NCI-H1694 treated with DMSO at 0.1 percent for 48 hours (cell line): ENCODE measurements around the gene PADI2.

Source experiments
- DNase-seq: peaks from one replicate; lab custom pipeline; 2025; lab: John Stamatoyannopoulos, UW

PADI2 gene

GRCh38 chr1:17119076-17119772 is at the start of gene PADI2:
TSS of gene PADI2 (minus strand) at chr1:17119451. CDS start at chr1:17119371, 80 bp downstream.
- no peak for DNase-seq

DNA sequence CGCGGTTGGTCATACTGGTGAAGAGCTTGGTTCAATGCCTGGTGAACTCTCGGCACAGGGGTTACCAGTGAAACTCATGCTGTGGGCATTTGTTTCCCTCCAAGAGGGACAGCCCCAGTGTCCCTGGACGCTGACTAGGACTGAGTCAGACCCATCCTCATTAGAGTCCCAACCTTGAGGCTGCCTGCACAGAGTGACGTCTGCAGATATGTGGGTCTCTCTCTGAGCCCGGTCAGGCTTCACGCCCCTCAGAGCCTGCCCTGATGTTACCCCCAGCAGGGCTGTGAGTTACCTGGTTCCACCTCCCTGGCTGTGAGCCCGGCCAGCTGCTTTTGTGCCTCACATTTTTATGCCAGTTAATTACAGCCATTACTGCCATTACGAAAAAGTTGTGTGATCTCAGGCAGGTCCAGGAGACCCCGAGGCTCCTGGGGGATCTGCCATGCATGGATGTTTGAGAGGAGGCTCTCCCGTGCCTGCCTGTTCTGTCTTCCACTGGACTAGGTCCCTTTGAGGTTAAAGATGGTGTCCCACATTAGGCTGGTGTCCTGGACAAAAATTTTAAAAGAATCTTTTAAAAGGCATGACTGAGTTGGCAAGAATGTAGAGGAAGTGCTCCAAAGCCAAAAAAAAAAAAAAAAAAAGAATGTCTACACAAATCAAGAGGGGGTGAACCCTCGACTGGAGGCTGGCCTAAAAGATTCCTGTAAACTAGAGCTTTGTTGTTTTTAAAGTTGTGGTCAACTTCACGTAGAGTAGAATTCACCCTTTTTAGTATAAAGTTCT is 49.0 kb upstream of the PADI2 start:
- no peak for DNase-seq

DNA sequence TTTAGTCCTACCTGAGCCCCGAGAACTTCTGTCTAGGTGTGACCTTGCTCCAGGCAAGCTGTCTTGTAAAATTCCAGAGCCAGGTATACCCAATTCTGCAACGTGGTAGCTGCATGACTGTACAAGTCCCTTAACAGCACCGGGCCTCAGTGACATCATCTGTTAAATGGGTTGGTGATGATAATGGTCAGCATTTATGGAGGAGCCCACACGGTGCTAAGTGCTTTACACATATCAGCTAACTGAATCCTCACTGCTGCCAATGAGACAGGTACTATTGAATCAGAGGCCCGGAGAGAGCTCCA is 48.5 kb upstream of the PADI2 start:
- DNase-seq = no peak

GRCh38 chr1:17167041-17167785 is 48.0 kb upstream of the PADI2 start:
- DNase-seq = no peak

- no peak for DNase-seq
Observed at GRCh38 chr1:17165823-17166222, 46.6 kb upstream of the PADI2 start.

- DNase-seq = no peak
Observed at GRCh38 chr1:17163789-17164666, 44.8 kb upstream of the PADI2 start.

DNA sequence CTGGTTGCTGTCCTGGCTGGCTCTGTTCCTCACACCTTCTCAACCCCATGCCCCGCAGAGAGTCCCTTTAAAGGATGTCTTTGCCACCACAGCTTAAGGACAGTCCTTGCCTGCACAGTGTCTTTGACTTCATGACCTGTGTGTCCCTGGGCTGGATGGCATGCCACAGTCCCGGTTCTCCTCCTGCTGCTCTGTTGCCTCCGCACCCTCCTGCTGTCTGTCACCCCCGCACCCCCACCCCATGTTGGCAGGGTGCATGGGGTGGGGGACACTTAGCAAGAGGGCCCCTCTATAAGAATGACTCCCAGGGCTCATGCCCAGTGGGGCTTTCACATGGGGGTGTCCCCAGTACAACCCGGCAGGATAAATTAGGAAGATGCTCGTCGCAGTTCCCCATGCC is 44.1 kb upstream of the PADI2 start:
- no peak for DNase-seq

- no peak for DNase-seq
Observed at GRCh38 chr1:17162941-17163340, 43.7 kb upstream of the PADI2 start.

GRCh38 chr1:17161926-17162800 is 42.9 kb upstream of the PADI2 start:
- DNase-seq = no peak

DNA sequence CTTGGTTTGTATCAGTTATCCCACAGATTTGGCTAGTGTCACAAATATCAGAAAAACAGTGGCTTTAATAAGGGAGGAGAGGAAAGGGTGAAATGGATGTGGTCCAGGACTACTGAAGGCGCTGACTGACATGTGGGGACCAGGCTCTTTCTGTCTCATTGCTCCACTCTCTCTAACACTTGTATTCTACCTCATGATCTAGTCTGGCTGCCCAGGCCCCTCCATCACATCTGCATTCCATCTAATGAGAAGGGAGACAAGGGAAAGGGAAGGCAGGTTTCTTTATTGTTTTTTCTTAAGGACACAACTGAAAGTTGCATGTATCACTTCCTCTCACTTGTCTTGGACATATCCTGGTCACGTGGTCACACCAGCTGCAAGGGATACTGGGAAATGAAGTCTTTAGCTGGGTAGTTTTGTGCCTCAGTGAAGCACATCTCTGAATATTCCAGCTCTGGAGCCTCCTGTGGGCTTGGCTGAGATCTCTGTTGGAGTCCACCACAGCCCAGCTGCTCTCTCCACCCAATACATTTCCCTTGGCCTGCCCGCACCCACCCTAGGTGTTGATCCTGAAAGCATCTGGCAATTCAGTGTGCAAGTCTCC is 42.0 kb upstream of the PADI2 start:
- DNase-seq = no peak

DNA sequence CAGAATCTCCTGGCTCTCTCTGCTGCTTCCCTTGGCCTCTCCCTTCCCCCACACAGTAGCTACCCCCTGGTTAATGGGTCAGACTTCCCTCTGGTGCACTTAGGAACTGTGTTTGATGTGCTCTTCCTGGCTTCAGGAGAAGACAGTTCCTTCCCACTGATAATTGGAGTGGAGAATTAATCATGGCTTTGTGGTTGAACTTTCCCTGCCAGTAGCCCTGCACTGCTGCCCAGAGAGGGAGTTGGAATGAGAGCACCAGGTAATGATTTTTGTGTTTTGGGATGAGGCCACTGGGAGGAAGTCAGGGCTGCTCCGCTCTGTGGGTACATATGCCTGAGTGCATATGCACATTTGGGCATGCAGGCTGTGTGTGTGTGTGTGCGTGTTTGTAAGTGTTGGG is 39.7 kb upstream of the PADI2 start:
- DNase-seq = no peak

DNA sequence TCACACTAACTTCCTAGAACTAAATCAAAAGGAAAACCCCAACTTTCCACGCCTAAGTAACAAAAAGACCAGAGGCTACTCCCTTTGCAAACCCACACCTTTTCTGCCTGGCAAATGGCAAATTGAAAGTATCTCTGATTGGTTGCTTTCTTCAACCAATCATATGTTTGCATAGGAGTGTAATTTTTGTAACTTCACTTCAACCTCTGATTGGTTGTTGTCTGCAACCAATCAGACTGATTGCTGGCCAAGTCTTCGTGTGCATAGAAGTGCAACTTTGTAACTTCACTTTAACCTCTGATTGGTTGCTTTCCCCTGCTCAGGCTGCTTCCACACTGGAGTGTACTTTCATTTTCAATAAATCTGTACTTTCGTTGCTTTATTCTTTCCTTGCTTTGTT is 36.9 kb upstream of the PADI2 start:
- DNase-seq = no peak

GRCh38 chr1:17155257-17155920 is 36.1 kb upstream of the PADI2 start:
- DNase-seq = no peak

GRCh38 chr1:17149771-17150170 is 30.5 kb upstream of the PADI2 start:
- no peak for DNase-seq

DNA sequence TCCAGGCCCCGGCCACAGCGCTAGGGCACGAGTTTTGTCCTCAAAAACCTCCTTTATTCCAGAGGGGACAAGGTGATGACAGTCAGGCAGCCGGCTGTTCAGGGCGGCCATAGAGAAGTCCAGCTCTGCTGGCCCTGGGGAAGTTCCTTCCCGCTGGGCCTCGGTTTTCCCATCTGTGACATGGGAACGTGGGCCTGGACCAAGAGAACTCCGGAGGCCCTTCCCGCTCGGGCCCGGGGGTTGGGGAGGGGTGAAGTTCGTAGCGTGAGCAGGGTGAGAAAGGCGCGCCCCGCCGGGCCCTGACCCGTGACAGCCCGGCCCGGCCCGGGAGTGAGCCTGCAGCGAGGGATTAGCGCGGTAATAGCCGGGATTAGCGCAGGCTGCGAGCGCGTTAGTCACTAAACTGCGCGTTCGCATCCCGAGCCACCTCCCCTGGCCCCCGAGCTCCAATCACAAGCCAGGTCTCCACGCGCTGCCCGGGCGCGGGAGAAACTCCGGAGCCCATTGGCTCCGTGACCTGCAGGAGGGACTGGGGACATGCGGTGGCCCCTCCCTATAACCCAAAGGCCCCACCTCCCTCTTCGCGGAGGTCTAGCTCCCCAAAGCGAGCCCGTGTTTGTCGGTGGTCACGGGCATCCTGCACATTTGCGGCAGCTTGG is 29.8 kb upstream of the PADI2 start:
- no peak for DNase-seq

DNA sequence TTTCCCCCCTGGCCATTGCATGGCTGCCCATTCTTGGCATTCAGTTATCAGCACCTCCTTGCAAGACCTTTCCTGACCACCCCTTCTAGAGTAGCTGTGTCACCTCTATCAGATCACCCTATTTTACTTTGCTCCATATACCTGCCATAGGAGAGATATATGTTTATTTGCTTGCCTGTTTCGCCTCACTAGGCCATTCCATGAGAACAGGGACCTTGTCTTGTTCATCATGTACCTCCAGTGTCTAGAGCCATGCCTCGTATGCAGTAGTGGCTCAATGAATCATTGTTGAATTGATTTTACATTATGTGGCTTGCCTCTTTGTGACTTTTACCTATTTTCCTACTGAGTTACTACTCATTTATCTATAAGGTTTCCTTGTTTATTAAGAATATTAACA is 26.4 kb upstream of the PADI2 start:
- no peak for DNase-seq

DNA sequence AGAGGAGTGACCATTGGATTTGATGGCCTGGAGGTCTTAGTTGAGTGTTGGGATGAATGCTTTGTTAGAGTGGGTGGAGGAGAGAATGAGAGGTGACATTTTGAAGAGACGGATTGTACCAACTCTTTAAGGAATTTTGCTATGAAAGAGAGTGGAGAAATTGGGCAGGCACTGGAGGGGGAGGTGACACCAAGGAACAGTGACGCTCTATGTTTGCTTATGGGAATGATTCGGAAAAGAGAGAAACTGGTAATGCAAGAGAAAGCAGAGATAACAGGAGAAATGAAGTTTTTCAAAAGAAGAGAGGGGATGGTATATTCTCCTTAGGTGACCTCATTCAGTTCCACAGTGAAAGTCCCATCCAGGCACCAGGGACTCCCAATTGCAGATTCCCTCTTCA is 24.5 kb upstream of the PADI2 start:
- no peak for DNase-seq

DNA sequence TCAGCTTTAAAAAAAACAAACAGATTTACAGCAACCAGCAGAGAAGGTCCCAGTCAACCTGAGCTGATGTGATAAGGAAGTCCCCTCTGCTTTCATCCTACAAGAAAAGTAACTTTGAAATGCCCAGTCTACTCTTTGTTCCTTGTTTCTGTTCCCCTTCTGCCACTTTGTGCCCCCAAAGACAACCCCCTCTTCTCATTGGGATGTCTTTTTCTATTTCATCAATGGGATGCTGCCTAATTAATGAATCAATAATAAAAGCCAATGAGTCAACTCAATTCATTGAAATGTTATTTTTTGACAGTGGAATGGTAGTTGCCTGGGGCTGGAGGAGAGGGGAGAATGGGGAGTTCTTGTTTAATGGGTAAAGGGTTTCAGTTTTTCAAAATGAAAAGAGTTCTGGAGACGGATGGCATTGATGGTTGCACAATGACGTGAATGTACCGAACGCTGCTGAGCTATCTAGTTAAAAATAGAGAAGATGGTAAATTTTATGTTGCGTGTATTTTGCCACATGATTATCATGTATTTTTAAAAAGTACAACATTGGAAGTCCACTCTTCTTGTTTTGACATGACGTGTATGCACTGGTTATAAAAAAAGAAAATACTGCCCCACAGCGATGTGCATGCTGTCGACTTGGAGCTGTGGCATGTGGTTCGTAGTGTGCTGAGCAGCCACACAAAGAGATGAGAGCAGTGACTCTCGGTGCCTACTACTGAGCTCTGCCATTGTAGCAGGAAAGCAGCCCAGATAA is 22.4 kb upstream of the PADI2 start:
- no peak for DNase-seq

GRCh38 chr1:17140279-17140678 is 21.0 kb upstream of the PADI2 start:
- no peak for DNase-seq
